ENCODE data around the gene STIM2.

DNA sequence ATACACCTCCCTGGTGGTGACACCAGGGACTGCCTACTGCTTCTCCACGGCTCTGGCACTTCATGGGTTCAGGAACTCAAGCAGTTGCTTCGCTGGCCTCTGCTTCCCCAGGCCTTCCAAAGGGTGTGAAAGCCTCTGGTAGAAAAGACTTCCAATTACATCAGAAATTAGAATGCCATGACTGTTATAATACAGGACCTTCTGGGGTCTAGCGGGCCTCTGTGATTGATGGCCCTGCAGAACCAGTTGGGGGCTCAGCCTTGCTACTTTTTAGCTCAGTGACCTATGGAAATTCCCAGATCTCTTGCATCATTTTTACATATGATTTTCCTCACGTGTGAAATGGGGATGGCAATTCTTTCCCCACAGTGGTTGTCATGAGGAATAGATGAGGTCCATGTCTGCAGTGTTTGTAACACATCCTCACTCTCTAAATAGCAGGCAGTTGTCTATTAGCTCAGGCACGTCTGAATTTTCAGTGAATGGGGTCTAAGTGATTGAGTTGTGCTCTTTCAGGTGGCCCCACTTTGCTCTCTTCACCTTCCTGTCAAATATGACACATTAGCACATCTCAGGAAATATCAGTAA, 198.3 kb downstream of the STIM2 start:
- TF ChIP-seq, protein P1, sequence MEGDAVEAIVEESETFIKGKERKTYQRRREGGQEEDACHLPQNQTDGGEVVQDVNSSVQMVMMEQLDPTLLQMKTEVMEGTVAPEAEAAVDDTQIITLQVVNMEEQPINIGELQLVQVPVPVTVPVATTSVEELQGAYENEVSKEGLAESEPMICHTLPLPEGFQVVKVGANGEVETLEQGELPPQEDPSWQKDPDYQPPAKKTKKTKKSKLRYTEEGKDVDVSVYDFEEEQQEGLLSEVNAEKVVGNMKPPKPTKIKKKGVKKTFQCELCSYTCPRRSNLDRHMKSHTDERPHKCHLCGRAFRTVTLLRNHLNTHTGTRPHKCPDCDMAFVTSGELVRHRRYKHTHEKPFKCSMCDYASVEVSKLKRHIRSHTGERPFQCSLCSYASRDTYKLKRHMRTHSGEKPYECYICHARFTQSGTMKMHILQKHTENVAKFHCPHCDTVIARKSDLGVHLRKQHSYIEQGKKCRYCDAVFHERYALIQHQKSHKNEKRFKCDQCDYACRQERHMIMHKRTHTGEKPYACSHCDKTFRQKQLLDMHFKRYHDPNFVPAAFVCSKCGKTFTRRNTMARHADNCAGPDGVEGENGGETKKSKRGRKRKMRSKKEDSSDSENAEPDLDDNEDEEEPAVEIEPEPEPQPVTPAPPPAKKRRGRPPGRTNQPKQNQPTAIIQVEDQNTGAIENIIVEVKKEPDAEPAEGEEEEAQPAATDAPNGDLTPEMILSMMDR (IDR thresholded peaks at IDR 0.05), result no peak
- TF ChIP-seq POLR2AphosphoS5 (IDR thresholded peaks at IDR 0.05; ENCODE audit: low read depth, low read length) (no peak), TCF7L2 (IDR thresholded peaks at IDR 0.05; ENCODE audit: low read depth, low read length) (no peak), SIN3A (IDR thresholded peaks at IDR 0.05; ENCODE audit: borderline replicate concordance, insufficient read depth, low read depth, low read length) (no peak)
- TF ChIP-seq, protein P2, sequence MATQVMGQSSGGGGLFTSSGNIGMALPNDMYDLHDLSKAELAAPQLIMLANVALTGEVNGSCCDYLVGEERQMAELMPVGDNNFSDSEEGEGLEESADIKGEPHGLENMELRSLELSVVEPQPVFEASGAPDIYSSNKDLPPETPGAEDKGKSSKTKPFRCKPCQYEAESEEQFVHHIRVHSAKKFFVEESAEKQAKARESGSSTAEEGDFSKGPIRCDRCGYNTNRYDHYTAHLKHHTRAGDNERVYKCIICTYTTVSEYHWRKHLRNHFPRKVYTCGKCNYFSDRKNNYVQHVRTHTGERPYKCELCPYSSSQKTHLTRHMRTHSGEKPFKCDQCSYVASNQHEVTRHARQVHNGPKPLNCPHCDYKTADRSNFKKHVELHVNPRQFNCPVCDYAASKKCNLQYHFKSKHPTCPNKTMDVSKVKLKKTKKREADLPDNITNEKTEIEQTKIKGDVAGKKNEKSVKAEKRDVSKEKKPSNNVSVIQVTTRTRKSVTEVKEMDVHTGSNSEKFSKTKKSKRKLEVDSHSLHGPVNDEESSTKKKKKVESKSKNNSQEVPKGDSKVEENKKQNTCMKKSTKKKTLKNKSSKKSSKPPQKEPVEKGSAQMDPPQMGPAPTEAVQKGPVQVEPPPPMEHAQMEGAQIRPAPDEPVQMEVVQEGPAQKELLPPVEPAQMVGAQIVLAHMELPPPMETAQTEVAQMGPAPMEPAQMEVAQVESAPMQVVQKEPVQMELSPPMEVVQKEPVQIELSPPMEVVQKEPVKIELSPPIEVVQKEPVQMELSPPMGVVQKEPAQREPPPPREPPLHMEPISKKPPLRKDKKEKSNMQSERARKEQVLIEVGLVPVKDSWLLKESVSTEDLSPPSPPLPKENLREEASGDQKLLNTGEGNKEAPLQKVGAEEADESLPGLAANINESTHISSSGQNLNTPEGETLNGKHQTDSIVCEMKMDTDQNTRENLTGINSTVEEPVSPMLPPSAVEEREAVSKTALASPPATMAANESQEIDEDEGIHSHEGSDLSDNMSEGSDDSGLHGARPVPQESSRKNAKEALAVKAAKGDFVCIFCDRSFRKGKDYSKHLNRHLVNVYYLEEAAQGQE (IDR thresholded peaks at IDR 0.05; ENCODE audit: insufficient read depth in 1 of 2, low read depth in 2 of 2, low read length in 1 of 2), result no peak

Measured in Panc1 (cell line).